Testis (tissue), 3 donors: Measurements from ENCODE around the gene ESYT1. TPM values are rescaled to one million over a fixed set of nuclear protein-coding genes. Genes with fewer than 3 reads are reported as not detected.

Experiments used
- DNase-seq: peaks from one replicate; pipeline ENCODE4 v3.0.0-alpha.2; 2019
- H3K27ac ChIP-seq, 2 donors: fragments of 200-600 bp; sonication (generic); one replicate each; pipeline ENCODE4 v1.5.1; 2019
- H3K27me3 ChIP-seq: fragments of 200-600 bp; sonication (generic); one replicate; pipeline ENCODE4 v1.5.1; 2019
- H3K36me3 ChIP-seq: fragments of 200-600 bp; sonication (generic); one replicate; pipeline ENCODE4 v1.5.1; 2017; ENCODE audit warnings: low read depth; ENCODE audit errors: missing control alignments
- H3K4me1 ChIP-seq: fragments of 200-600 bp; sonication (generic); one replicate; pipeline ENCODE4 v1.5.1; 2019
- H3K4me3 ChIP-seq, 2 donors: fragments of 200-600 bp; sonication (generic); one replicate each; pipeline ENCODE4 v1.5.1; 2017 to 2019
- H3K9me3 ChIP-seq: fragments of 200-600 bp; sonication (generic); one replicate; pipeline ENCODE4 v1.5.1; 2017
- CTCF ChIP-seq, 3 experiments: fragments of 450-650 bp in 2 of 3; fragments of 200-600 bp in 1 of 3; sonication (generic) in 1 of 3; IDR thresholded peaks; one replicate each; pipeline ENCODE4 v1.5.1; 2016 to 2019; ENCODE audit warnings: antibody characterized with exemption in 3 of 3, mild to moderate bottlenecking in 2 of 3, moderate library complexity in 1 of 3
- POLR2A ChIP-seq: fragments of 450-650 bp; IDR thresholded peaks from one replicate; pipeline ENCODE4 v1.6.1; 2017; ENCODE audit warnings: antibody characterized with exemption, mild to moderate bottlenecking, moderate library complexity
- WGBS, 2 donors: methylation state at CpG; one replicate each; pipeline ENCODE4 v1.1.5; 2018; 5-methylcytosine and 5-hydroxymethylcytosine counted together
- intact Hi-C: fragments of 100-400 bp; cut with DNase I; formaldehyde crosslinking; loops from one replicate; pipeline ENCODE4 v1.15.1; 2023; ENCODE audit warnings: low total_unique reads
- polyA plus RNA-seq: library from polyadenylated mRNA; stranded (reverse); fragments of 350-450 nt; fragmentation: Illumina TruSeq; extraction: RNeasy Lipid Tissue Mini Kit (QIAGEN cat#74804); gene quantifications from one replicate; pipeline ENCODE4 v1.2.3, GENCODE V29; 2014; ENCODE audit warnings: low read depth, low replicate concordance; ENCODE audit not compliant: insufficient read depth
- total RNA-seq, 2 donors: library from RNA; depleted of rRNA; stranded (reverse); fragments of >200 nt; gene quantifications; one replicate each; pipeline ENCODE4 v1.2.3, GENCODE V29; 2016

ESYT1 gene
- total and polyA plus RNA-seq, 3 donors from 2014 or later: 50.8 to 99.8 (median 72.0) TPM

- H3K36me3 ChIP-seq: no peaks in the 10 kb centered on the region
- DNase-seq: no peak
- intact Hi-C loops: no loop called here
- H3K4me1 ChIP-seq: peaks cover 3% of the 10 kb centered on the region
- TF ChIP-seq POLR2A (no peak), CTCF (IDR thresholded peaks at IDR 0.05) (no peak)
- 88 to 90% methylated on average over 9 to 15 of the region's 15 CpGs for WGBS, 2 donors
- H3K27ac ChIP-seq: no peak overlapping the region
- no peak overlapping the region for H3K4me3 ChIP-seq
- H3K27me3 ChIP-seq: no peaks in the 10 kb centered on the region
- no peaks in the 10 kb centered on the region for H3K9me3 ChIP-seq
Measured at GRCh38 chr12:56084958-56085543, 43.0 kb upstream of the ESYT1 start.

GRCh38 chr12:56086096-56086495 lies 42.0 kb upstream of the ESYT1 start:
- intact Hi-C loops: no loop called here
- 83 to 85% methylated on average over 3 of the region's 3 CpGs for WGBS, 2 donors
- Histone ChIP-seq H3K4me3 (no peak overlapping the region), H3K4me1 (no peaks in the 10 kb centered on the region), H3K36me3 (no peaks in the 10 kb centered on the region), H3K27ac (no peak overlapping the region), H3K9me3 (no peaks in the 10 kb centered on the region), H3K27me3 (no peaks in the 10 kb centered on the region)
- no peak for TF ChIP-seq CTCF (IDR thresholded peaks at IDR 0.05)
- no peak for TF ChIP-seq POLR2A
- no peak for DNase-seq

GRCh38 chr12:56086608-56087007 lies 41.5 kb upstream of the ESYT1 start:
- no peaks in the 10 kb centered on the region for H3K9me3 ChIP-seq
- intact Hi-C loops: no loop called here
- no peak for DNase-seq
- no peaks in the 10 kb centered on the region for H3K4me1 ChIP-seq
- WGBS, 2 donors: 70 to 93% methylated on average over 5 to 6 of the region's 6 CpGs
- TF ChIP-seq POLR2A: no peak
- H3K27ac ChIP-seq: no peak overlapping the region
- H3K27me3 ChIP-seq: no peaks in the 10 kb centered on the region
- H3K4me3 ChIP-seq: no peak overlapping the region
- H3K36me3 ChIP-seq: no peaks in the 10 kb centered on the region

- 88 to 93% methylated on average over 6 of the region's 6 CpGs for WGBS, 2 donors
- no peaks in the 10 kb centered on the region for H3K4me1 ChIP-seq
- TF ChIP-seq CTCF (IDR thresholded peaks at IDR 0.05) (no peak), POLR2A (no peak)
- no peak overlapping the region for H3K27ac ChIP-seq
- no peaks in the 10 kb centered on the region for H3K36me3 ChIP-seq
- H3K27me3 ChIP-seq: no peaks in the 10 kb centered on the region
- intact Hi-C loops: no loop called here
- H3K9me3 ChIP-seq: no peaks in the 10 kb centered on the region
- no peak for DNase-seq
- no peak overlapping the region for H3K4me3 ChIP-seq
Measured at GRCh38 chr12:56087220-56087619, 40.8 kb upstream of the ESYT1 start.

- H3K4me3 ChIP-seq: no peak overlapping the region
- WGBS, 2 donors: 94 to 97% methylated on average over 6 of the region's 6 CpGs
- H3K27me3 ChIP-seq: no peaks in the 10 kb centered on the region
- no peak for DNase-seq
- H3K27ac ChIP-seq: no peak overlapping the region
- no peaks in the 10 kb centered on the region for H3K36me3 ChIP-seq
- H3K9me3 ChIP-seq: no peaks in the 10 kb centered on the region
- H3K4me1 ChIP-seq: no peaks in the 10 kb centered on the region
- intact Hi-C loops: no loop called here
- no peak for TF ChIP-seq CTCF (IDR thresholded peaks at IDR 0.05)
- TF ChIP-seq POLR2A: no peak
Measured at GRCh38 chr12:56097738-56098137, 30.3 kb upstream of the ESYT1 start.
